Measurements from ENCODE around the gene CLCN5.

CLCN5 gene

GRCh38 chrX:49922291-49923241 is at the start of gene CLCN5:
CLCN5 (plus strand) TSS chrX:49922596; CDS start chrX:49925299, 2,703 bp downstream.
- no peak for TF ChIP-seq CSRNP3 (CRISPR knock-in tag; IDR thresholded peaks at IDR 0.05)
- TF ChIP-seq BACH2 (CRISPR knock-in tag; IDR thresholded peaks at IDR 0.05; ENCODE audit: borderline replicate concordance): no peak
- no peak for TF ChIP-seq RARB (CRISPR knock-in tag; IDR thresholded peaks at IDR 0.05)
- TF ChIP-seq TOX (CRISPR knock-in tag; IDR thresholded peaks at IDR 0.05; ENCODE audit: borderline replicate concordance): no peak
- no peak for TF ChIP-seq TSHZ2 (CRISPR knock-in tag; IDR thresholded peaks at IDR 0.05)
- no peak for TF ChIP-seq OSR1 (CRISPR knock-in tag; IDR thresholded peaks at IDR 0.05)
- no peak for TF ChIP-seq ARNTL (CRISPR knock-in tag; IDR thresholded peaks at IDR 0.05; ENCODE audit: borderline replicate concordance, low read depth)
- TF ChIP-seq ZFP3 (CRISPR knock-in tag; IDR thresholded peaks at IDR 0.05): no peak
- TF ChIP-seq SNAI2 (CRISPR knock-in tag; IDR thresholded peaks at IDR 0.05): no peak
- TF ChIP-seq ZNF565 (CRISPR knock-in tag; conservative IDR thresholded peaks at IDR 0.05; ENCODE audit: low read depth): no peak
- no peak for TF ChIP-seq ZNF70 (CRISPR knock-in tag; IDR thresholded peaks at IDR 0.05)
- no peak for TF ChIP-seq POU6F1 (CRISPR knock-in tag; IDR thresholded peaks at IDR 0.05; ENCODE audit: borderline replicate concordance, low read depth)
- TF ChIP-seq ZNF8 (CRISPR knock-in tag; IDR thresholded peaks at IDR 0.05): no peak
- no peak for TF ChIP-seq ZC3H10 (CRISPR knock-in tag; IDR thresholded peaks at IDR 0.05)
- TF ChIP-seq ESRRG (CRISPR knock-in tag; IDR thresholded peaks at IDR 0.05): no peak
- TF ChIP-seq ZFP30 (CRISPR knock-in tag; IDR thresholded peaks at IDR 0.05): no peak
- TF ChIP-seq TCF4 (CRISPR knock-in tag; IDR thresholded peaks at IDR 0.05; ENCODE audit: borderline replicate concordance): no peak
- ATAC-seq: peak; percentile 95

- peak; percentile 26; the same call in 1 of the 3 replicates for ATAC-seq
- TF ChIP-seq ARNTL (CRISPR knock-in tag; IDR thresholded peaks at IDR 0.05; ENCODE audit: borderline replicate concordance, low read depth) (no peak), PPARA (CRISPR knock-in tag; IDR thresholded peaks at IDR 0.05; ENCODE audit: borderline replicate concordance) (no peak), RARB (CRISPR knock-in tag; IDR thresholded peaks at IDR 0.05) (no peak), ZC3H10 (CRISPR knock-in tag; IDR thresholded peaks at IDR 0.05) (no peak), TOX (CRISPR knock-in tag; IDR thresholded peaks at IDR 0.05; ENCODE audit: borderline replicate concordance) (no peak), CSDC2 (CRISPR knock-in tag; IDR thresholded peaks at IDR 0.05) (no peak), PATZ1 (CRISPR knock-in tag; IDR thresholded peaks at IDR 0.05; ENCODE audit: borderline replicate concordance) (no peak), ZFP30 (CRISPR knock-in tag; IDR thresholded peaks at IDR 0.05) (no peak), BACH2 (CRISPR knock-in tag; IDR thresholded peaks at IDR 0.05; ENCODE audit: borderline replicate concordance) (no peak), TSHZ2 (CRISPR knock-in tag; IDR thresholded peaks at IDR 0.05) (no peak), ZNF70 (CRISPR knock-in tag; IDR thresholded peaks at IDR 0.05) (no peak), POU6F1 (CRISPR knock-in tag; IDR thresholded peaks at IDR 0.05; ENCODE audit: borderline replicate concordance, low read depth) (no peak), ESRRG (CRISPR knock-in tag; IDR thresholded peaks at IDR 0.05) (no peak), CREB5 (CRISPR knock-in tag; IDR thresholded peaks at IDR 0.05; ENCODE audit: low read depth) (no peak), TCF4 (CRISPR knock-in tag; IDR thresholded peaks at IDR 0.05; ENCODE audit: borderline replicate concordance) (no peak), ZNF565 (CRISPR knock-in tag; conservative IDR thresholded peaks at IDR 0.05; ENCODE audit: low read depth) (no peak)
These were observed 45.6 kb upstream of the CLCN5 start for GRCh38 chrX:49876750-49877149.

Data from SK-N-SH treated with all-trans-retinoic acid at 6 μM for 48 hours (cell line).